GM06990 (cell line): ENCODE results near the gene XRCC2.

ENCODE experiments used
- DNase-seq: peaks from one replicate; pipeline ENCODE4 v3.0.0-alpha.2; 2011; ENCODE audit not compliant: insufficient read length; ENCODE audit errors: extremely low read depth
- H3K27me3 ChIP-seq: replicated peaks from 2 replicates; pipeline ENCODE4 v1.6.0; 2011; ENCODE audit warnings: low read length; ENCODE audit not compliant: control insufficient read depth, insufficient read depth
- H3K36me3 ChIP-seq: 2 replicates; pipeline ENCODE4 v1.5.1; 2011; ENCODE audit warnings: low read length; ENCODE audit not compliant: control insufficient read depth, insufficient read depth
- H3K4me3 ChIP-seq: replicated peaks from 2 replicates; pipeline ENCODE4 v1.5.1; 2011; ENCODE audit warnings: low read depth, mild to moderate bottlenecking, control low read depth, low read length
- CTCF ChIP-seq: IDR thresholded peaks from 2 replicates; pipeline ENCODE4 v1.5.1; 2011; ENCODE audit warnings: low read length, control low read depth, mild to moderate bottlenecking, inconsistent platforms; ENCODE audit not compliant: insufficient read depth, poor library complexity, severe bottlenecking

Gene XRCC2

GRCh38 chr7:152677808-152678670, 2.1 kb upstream of the XRCC2 start:
- Histone ChIP-seq H3K4me3 (no peak overlapping the region), H3K36me3 (no peaks in the 10 kb centered on the region), H3K27me3 (no peaks in the 10 kb centered on the region)
- no peak for DNase-seq
- no peak for TF ChIP-seq CTCF

GRCh38 chr7:152674860-152675758, 832 bp downstream of the XRCC2 start:
- H3K27me3 ChIP-seq, result no peaks in the 10 kb centered on the region
- no peak for TF ChIP-seq CTCF
- DNase-seq, result no peak
- no peaks in the 10 kb centered on the region for H3K36me3 ChIP-seq
- H3K4me3 ChIP-seq, result peak overlapping the region; percentile 63

- TF ChIP-seq CTCF, result no peak
- H3K27me3 ChIP-seq, result no peaks in the 10 kb centered on the region
- DNase-seq, result no peak
- no peak overlapping the region for H3K4me3 ChIP-seq
- no peaks in the 10 kb centered on the region for H3K36me3 ChIP-seq
Measured at GRCh38 chr7:152673897-152674296, 2.0 kb downstream of the XRCC2 start.

- no peaks in the 10 kb centered on the region for H3K27me3 ChIP-seq
- no peak overlapping the region for H3K4me3 ChIP-seq
- no peak for TF ChIP-seq CTCF
- DNase-seq, result no peak
- no peaks in the 10 kb centered on the region for H3K36me3 ChIP-seq
Measured at GRCh38 chr7:152672626-152673025, 3.3 kb downstream of the XRCC2 start.

- TF ChIP-seq CTCF, result no peak
- no peak for DNase-seq
- Histone ChIP-seq H3K36me3 (no peaks in the 10 kb centered on the region), H3K27me3 (no peaks in the 10 kb centered on the region), H3K4me3 (no peak overlapping the region)
Measured at GRCh38 chr7:152669758-152670157, 6.2 kb downstream of the XRCC2 start.
